ENCODE measurements around the gene UBR4. TPM values are rescaled to one million over a fixed set of nuclear protein-coding genes. Genes with fewer than 3 reads are reported as not detected.
"Not testable (repeated sequence)": the region's sequence is repeated elsewhere in the genome, so short reads cannot be mapped to it uniquely, and the experiment has no call there.

The UBR4 gene
- total RNA-seq, 1 donor from 2014 or later, result 124 TPM

GRCh38 chr1:19220080-19220846 lies 10.2 kb upstream of the UBR4 start:
- no peak for DNase-seq (ENCODE audit: low spot score)

- DNase-seq (ENCODE audit: low spot score), result peak; percentile 26
These were observed 9.4 kb upstream of the UBR4 start for GRCh38 chr1:19219451-19219850.

- not testable (repeated sequence) for DNase-seq (ENCODE audit: low spot score)
These were observed 6.5 kb upstream of the UBR4 start for GRCh38 chr1:19216585-19216984.

- DNase-seq (ENCODE audit: low spot score), result no peak
These were observed 3.5 kb upstream of the UBR4 start for GRCh38 chr1:19213580-19213979.

GRCh38 chr1:19212167-19212566 lies 2.1 kb upstream of the UBR4 start:
- DNase-seq (ENCODE audit: low spot score), result no peak

GRCh38 chr1:19210772-19211549 lies 895 bp upstream of the UBR4 start:
- peak; percentile 20 for DNase-seq (ENCODE audit: low spot score)

- peak; percentile 37 for DNase-seq (ENCODE audit: low spot score)
These were observed 552 bp downstream of the UBR4 start for GRCh38 chr1:19209439-19209989.

GRCh38 chr1:19208710-19209438 lies 1.2 kb downstream of the UBR4 start:
- peak; percentile 23 for DNase-seq (ENCODE audit: low spot score)

- no peak for DNase-seq (ENCODE audit: low spot score)
These were observed 3.1 kb downstream of the UBR4 start for GRCh38 chr1:19206947-19207346.

GRCh38 chr1:19205845-19206244 lies 4.2 kb downstream of the UBR4 start:
- DNase-seq (ENCODE audit: low spot score), result peak; percentile 36

GRCh38 chr1:19205403-19205802 lies 4.7 kb downstream of the UBR4 start:
- DNase-seq (ENCODE audit: low spot score), result no peak

- no peak for DNase-seq (ENCODE audit: low spot score)
These were observed 5.4 kb downstream of the UBR4 start for GRCh38 chr1:19204446-19205266.

- DNase-seq (ENCODE audit: low spot score), result no peak
These were observed 6.6 kb downstream of the UBR4 start for GRCh38 chr1:19203440-19203839.

GRCh38 chr1:19202396-19202795 lies 7.7 kb downstream of the UBR4 start:
- peak; percentile 74 for DNase-seq (ENCODE audit: low spot score)

- DNase-seq (ENCODE audit: low spot score), result no peak
These were observed 10.0 kb downstream of the UBR4 start for GRCh38 chr1:19199969-19200604.

GRCh38 chr1:19199329-19199968 lies 10.6 kb downstream of the UBR4 start:
- no peak for DNase-seq (ENCODE audit: low spot score)

- no peak for DNase-seq (ENCODE audit: low spot score)
These were observed 11.2 kb downstream of the UBR4 start for GRCh38 chr1:19198820-19199219.

GRCh38 chr1:19197845-19198244 lies 12.2 kb downstream of the UBR4 start:
- peak; percentile 34 for DNase-seq (ENCODE audit: low spot score)

- peak; percentile 71 for DNase-seq (ENCODE audit: low spot score)
These were observed 13.7 kb downstream of the UBR4 start for GRCh38 chr1:19196331-19196730.

- no peak for DNase-seq (ENCODE audit: low spot score)
These were observed 17.1 kb downstream of the UBR4 start for GRCh38 chr1:19193004-19193403.

All from umbilical cord (tissue), 2 donors.